ENCODE data around the gene NBPF3. TPM values are rescaled to one million over a fixed set of nuclear protein-coding genes. Genes with fewer than 3 reads are reported as not detected.
"Not testable (repeated sequence)": the region's sequence is repeated elsewhere in the genome, so short reads cannot be mapped to it uniquely, and the experiment has no call there.

NBPF3 gene
- polyA plus RNA-seq: 1 to 10 TPM; 1.1 to 2.4 TPM

GRCh38 chr1:21439721-21440629 is at the start of gene NBPF3:
NBPF3 (plus strand) TSS chr1:21440137; CDS start chr1:21445087, 4,950 bp downstream.
- Histone ChIP-seq H3K36me3 (ENCODE audit: control insufficient read depth in 2 of 2, insufficient read depth in 2 of 2, low read length in 1 of 2) (no peaks in the 10 kb centered on the region), H3K4me1 (ENCODE audit: control insufficient read depth in 2 of 2, insufficient read depth in 2 of 2, low read length in 1 of 2) (peaks cover 3 to 4% of the 10 kb centered on the region in 2 donors), H3K9me3 (ENCODE audit: control insufficient read depth in 2 of 2, insufficient read depth in 1 of 2, low read depth in 1 of 2, low read length in 1 of 2) (peaks cover 0 to 3% of the 10 kb centered on the region in 2 donors), H3K27me3 (ENCODE audit: control insufficient read depth in 1 of 2, insufficient read depth in 2 of 2, low read length in 2 of 2) (no peaks in the 10 kb centered on the region), H3K27ac (ENCODE audit: low read depth in 2 of 2, low read length in 1 of 2) (peak within 1 kb of the TSS; percentile 35 to 70), H3K4me3 (ENCODE audit: low read depth in 1 of 2, low read length in 2 of 2) (peak within 1 kb of the TSS; percentile 66 to 70)
- 0% methylated on average over 62 to 87 of the region's 87 CpGs for WGBS, 2 donors

GRCh38 chr1:21391497-21391896 is 48.4 kb upstream of the NBPF3 start:
- no peak overlapping the region for H3K27ac ChIP-seq (ENCODE audit: low read depth in 2 of 2, low read length in 1 of 2)
- H3K9me3 ChIP-seq (ENCODE audit: control insufficient read depth in 2 of 2, insufficient read depth in 1 of 2, low read depth in 1 of 2, low read length in 1 of 2): no peaks in the 10 kb centered on the region
- no peaks in the 10 kb centered on the region for H3K4me1 ChIP-seq (ENCODE audit: control insufficient read depth in 2 of 2, insufficient read depth in 2 of 2, low read length in 1 of 2)
- no peak overlapping the region for H3K4me3 ChIP-seq (ENCODE audit: low read depth in 1 of 2, low read length in 2 of 2)
- H3K27me3 ChIP-seq (ENCODE audit: control insufficient read depth in 1 of 2, insufficient read depth in 2 of 2, low read length in 2 of 2): peaks cover 0 to 4% of the 10 kb centered on the region in 2 donors
- no peaks in the 10 kb centered on the region for H3K36me3 ChIP-seq (ENCODE audit: control insufficient read depth in 2 of 2, insufficient read depth in 2 of 2, low read length in 1 of 2)
- 92 to 95% methylated on average over 4 of the region's 4 CpGs for WGBS, 2 donors

- H3K4me3 ChIP-seq (ENCODE audit: low read depth in 1 of 2, low read length in 2 of 2): no peak overlapping the region
- H3K4me1 ChIP-seq (ENCODE audit: control insufficient read depth in 2 of 2, insufficient read depth in 2 of 2, low read length in 1 of 2): no peaks in the 10 kb centered on the region
- no peaks in the 10 kb centered on the region for H3K36me3 ChIP-seq (ENCODE audit: control insufficient read depth in 2 of 2, insufficient read depth in 2 of 2, low read length in 1 of 2)
- no peak overlapping the region for H3K27ac ChIP-seq (ENCODE audit: low read depth in 2 of 2, low read length in 1 of 2)
- 81 to 82% methylated on average over 15 of the region's 15 CpGs for WGBS, 2 donors
- H3K27me3 ChIP-seq (ENCODE audit: control insufficient read depth in 1 of 2, insufficient read depth in 2 of 2, low read length in 2 of 2): peaks cover 0 to 5% of the 10 kb centered on the region in 2 donors
- no peaks in the 10 kb centered on the region for H3K9me3 ChIP-seq (ENCODE audit: control insufficient read depth in 2 of 2, insufficient read depth in 1 of 2, low read depth in 1 of 2, low read length in 1 of 2)
Measured at GRCh38 chr1:21392587-21393263, 47.2 kb upstream of the NBPF3 start.

- H3K27ac ChIP-seq (ENCODE audit: low read depth in 2 of 2, low read length in 1 of 2): no peak overlapping the region
- no peak overlapping the region for H3K4me3 ChIP-seq (ENCODE audit: low read depth in 1 of 2, low read length in 2 of 2)
- no peaks in the 10 kb centered on the region for H3K4me1 ChIP-seq (ENCODE audit: control insufficient read depth in 2 of 2, insufficient read depth in 2 of 2, low read length in 1 of 2)
- H3K27me3 ChIP-seq (ENCODE audit: control insufficient read depth in 1 of 2, insufficient read depth in 2 of 2, low read length in 2 of 2): peaks cover 0 to 3% of the 10 kb centered on the region in 2 donors
- H3K9me3 ChIP-seq (ENCODE audit: control insufficient read depth in 2 of 2, insufficient read depth in 1 of 2, low read depth in 1 of 2, low read length in 1 of 2): no peaks in the 10 kb centered on the region
- H3K36me3 ChIP-seq (ENCODE audit: control insufficient read depth in 2 of 2, insufficient read depth in 2 of 2, low read length in 1 of 2): no peaks in the 10 kb centered on the region
- WGBS, 2 donors: 38 to 53% methylated on average over 4 of the region's 4 CpGs
Measured at GRCh38 chr1:21396516-21396915, 43.4 kb upstream of the NBPF3 start.

GRCh38 chr1:21397813-21398188 is 42.1 kb upstream of the NBPF3 start:
- Histone ChIP-seq H3K27me3 (ENCODE audit: control insufficient read depth in 1 of 2, insufficient read depth in 2 of 2, low read length in 2 of 2) (peaks cover 0 to 3% of the 10 kb centered on the region in 2 donors), H3K36me3 (ENCODE audit: control insufficient read depth in 2 of 2, insufficient read depth in 2 of 2, low read length in 1 of 2) (no peaks in the 10 kb centered on the region), H3K27ac (ENCODE audit: low read depth in 2 of 2, low read length in 1 of 2) (no peak overlapping the region), H3K9me3 (ENCODE audit: control insufficient read depth in 2 of 2, insufficient read depth in 1 of 2, low read depth in 1 of 2, low read length in 1 of 2) (no peaks in the 10 kb centered on the region), H3K4me3 (ENCODE audit: low read depth in 1 of 2, low read length in 2 of 2) (no peak overlapping the region), H3K4me1 (ENCODE audit: control insufficient read depth in 2 of 2, insufficient read depth in 2 of 2, low read length in 1 of 2) (no peaks in the 10 kb centered on the region)
- 47 to 48% methylated on average over 15 of the region's 15 CpGs for WGBS, 2 donors

GRCh38 chr1:21401726-21402346 is 38.1 kb upstream of the NBPF3 start:
- H3K9me3 ChIP-seq (ENCODE audit: control insufficient read depth in 2 of 2, insufficient read depth in 1 of 2, low read depth in 1 of 2, low read length in 1 of 2); H3K4me1 ChIP-seq (ENCODE audit: control insufficient read depth in 2 of 2, insufficient read depth in 2 of 2, low read length in 1 of 2); H3K27me3 ChIP-seq (ENCODE audit: control insufficient read depth in 1 of 2, insufficient read depth in 2 of 2, low read length in 2 of 2); H3K36me3 ChIP-seq (ENCODE audit: control insufficient read depth in 2 of 2, insufficient read depth in 2 of 2, low read length in 1 of 2); H3K27ac ChIP-seq (ENCODE audit: low read depth in 2 of 2, low read length in 1 of 2); H3K4me3 ChIP-seq (ENCODE audit: low read depth in 1 of 2, low read length in 2 of 2): not testable (repeated sequence)
- WGBS, 2 donors: 85 to 86% methylated on average over 9 of the region's 9 CpGs

- 58 to 60% methylated on average over 2 of the region's 2 CpGs for WGBS, 2 donors
- Histone ChIP-seq H3K4me1 (ENCODE audit: control insufficient read depth in 2 of 2, insufficient read depth in 2 of 2, low read length in 1 of 2) (no peaks in the 10 kb centered on the region), H3K36me3 (ENCODE audit: control insufficient read depth in 2 of 2, insufficient read depth in 2 of 2, low read length in 1 of 2) (no peaks in the 10 kb centered on the region), H3K27me3 (ENCODE audit: control insufficient read depth in 1 of 2, insufficient read depth in 2 of 2, low read length in 2 of 2) (no peaks in the 10 kb centered on the region), H3K27ac (ENCODE audit: low read depth in 2 of 2, low read length in 1 of 2) (no peak overlapping the region), H3K9me3 (ENCODE audit: control insufficient read depth in 2 of 2, insufficient read depth in 1 of 2, low read depth in 1 of 2, low read length in 1 of 2) (no peaks in the 10 kb centered on the region), H3K4me3 (ENCODE audit: low read depth in 1 of 2, low read length in 2 of 2) (no peak overlapping the region)
Measured at GRCh38 chr1:21406659-21407058, 33.3 kb upstream of the NBPF3 start.

GRCh38 chr1:21409897-21410296 is 30.0 kb upstream of the NBPF3 start:
- H3K4me3 ChIP-seq (ENCODE audit: low read depth in 1 of 2, low read length in 2 of 2); H3K36me3 ChIP-seq (ENCODE audit: control insufficient read depth in 2 of 2, insufficient read depth in 2 of 2, low read length in 1 of 2): not testable (repeated sequence)
- 62 to 66% methylated on average over 3 of the region's 3 CpGs for WGBS, 2 donors

GRCh38 chr1:21414015-21414414 is 25.9 kb upstream of the NBPF3 start:
- WGBS, 2 donors: 84 to 87% methylated on average over 5 of the region's 5 CpGs
- no peaks in the 10 kb centered on the region for H3K4me1 ChIP-seq (ENCODE audit: control insufficient read depth in 2 of 2, insufficient read depth in 2 of 2, low read length in 1 of 2)
- H3K4me3 ChIP-seq (ENCODE audit: low read depth in 1 of 2, low read length in 2 of 2): no peak overlapping the region
- H3K27ac ChIP-seq (ENCODE audit: low read depth in 2 of 2, low read length in 1 of 2): no peak overlapping the region
- no peaks in the 10 kb centered on the region for H3K36me3 ChIP-seq (ENCODE audit: control insufficient read depth in 2 of 2, insufficient read depth in 2 of 2, low read length in 1 of 2)
- no peaks in the 10 kb centered on the region for H3K9me3 ChIP-seq (ENCODE audit: control insufficient read depth in 2 of 2, insufficient read depth in 1 of 2, low read depth in 1 of 2, low read length in 1 of 2)
- H3K27me3 ChIP-seq (ENCODE audit: control insufficient read depth in 1 of 2, insufficient read depth in 2 of 2, low read length in 2 of 2): no peaks in the 10 kb centered on the region

More at GRCh38 chr1:21409897-21410296, 30.0 kb upstream of the NBPF3 start:
- H3K27ac ChIP-seq (ENCODE audit: low read depth in 2 of 2, low read length in 1 of 2); H3K9me3 ChIP-seq (ENCODE audit: control insufficient read depth in 2 of 2, insufficient read depth in 1 of 2, low read depth in 1 of 2, low read length in 1 of 2); H3K4me1 ChIP-seq (ENCODE audit: control insufficient read depth in 2 of 2, insufficient read depth in 2 of 2, low read length in 1 of 2); H3K27me3 ChIP-seq (ENCODE audit: control insufficient read depth in 1 of 2, insufficient read depth in 2 of 2, low read length in 2 of 2): not testable (repeated sequence)
